K562 (cell line): ENCODE results near the gene ZSCAN22. TPM values are rescaled to one million over a fixed set of nuclear protein-coding genes. Genes with fewer than 3 reads are reported as not detected.

Experiments
- CBX8 ChIP-seq: fragments of 200-600 bp; sonication (generic); IDR thresholded peaks from 2 replicates; pipeline ENCODE4 v1.6.1; 2012; ENCODE audit warnings: borderline replicate concordance, mixed run types, low read depth, mild to moderate bottlenecking, moderate library complexity, mixed read lengths, low read length, control low read depth, inconsistent platforms; ENCODE audit not compliant: poor library complexity, severe bottlenecking; ENCODE audit errors: extremely low read depth
- CREM ChIP-seq: IDR thresholded peaks from 2 replicates; pipeline ENCODE4 v1.6.1; 2014; ENCODE audit warnings: antibody characterized with exemption, low read depth
- DIDO1 ChIP-seq: fragments of 450-650 bp; IDR thresholded peaks from 2 replicates; pipeline ENCODE4 v1.6.1; 2016; ENCODE audit warnings: low read depth, missing biosample characterization, missing genetic modification characterization
- GTF2A2 ChIP-seq: IDR thresholded peaks from 2 replicates; pipeline ENCODE4 v1.6.1; 2016; ENCODE audit warnings: mild to moderate bottlenecking, missing genetic modification characterization, missing compliant biosample characterization
- KAT7 ChIP-seq: sonication (generic); formaldehyde crosslinking; IDR thresholded peaks from 2 replicates; pipeline ENCODE4 v1.8.0; 2022; ENCODE audit warnings: missing genetic modification reagents, mild to moderate bottlenecking, borderline replicate concordance
- NCOA6 ChIP-seq: fragments of 450-650 bp; IDR thresholded peaks from 2 replicates; pipeline ENCODE4 v1.6.1; 2017; ENCODE audit warnings: mild to moderate bottlenecking
- NCOR1 ChIP-seq: fragments of 450-650 bp; IDR thresholded peaks from 2 replicates; pipeline ENCODE4 v1.6.1; 2016; ENCODE audit warnings: mild to moderate bottlenecking, moderate library complexity
- PRPF4 ChIP-seq: fragments of 200-400 bp; formaldehyde crosslinking; IDR thresholded peaks from one replicate; pipeline ENCODE4 v1.6.1; 2017; ENCODE audit warnings: low read length, low read depth, mild to moderate bottlenecking; ENCODE audit not compliant: insufficient read depth, poor library complexity, severe bottlenecking
- TAF7 ChIP-seq: fragments of 450-650 bp; IDR thresholded peaks from 2 replicates; pipeline ENCODE4 v1.6.1; 2016; ENCODE audit warnings: missing genetic modification characterization, missing compliant biosample characterization
- TBP ChIP-seq: optimal IDR thresholded peaks from 2 replicates; pipeline ENCODE3; 2011; ENCODE audit warnings: low read depth, low read length, improper control_type of control experiment
- TEAD1 ChIP-seq, 2 experiments: fragments of 450-650 bp in 1 of 2; sonication (generic) in 1 of 2; formaldehyde crosslinking; IDR thresholded peaks; 2 replicates each; pipeline versions ENCODE4 v1.4.0 to v1.8.0; 2020 to 2022; ENCODE audit warnings: mild to moderate bottlenecking in 2 of 2, missing genetic modification reagents in 1 of 2
- ZEB2 ChIP-seq: fragments of 450-650 bp; IDR thresholded peaks from 2 replicates; pipeline ENCODE4 v1.6.1; 2016
- ZNF431 ChIP-seq: sonication (generic); formaldehyde crosslinking; IDR thresholded peaks from 2 replicates; pipeline ENCODE4 v1.8.0; 2022; ENCODE audit warnings: mild to moderate bottlenecking, missing genetic modification reagents
- polyA plus RNA-seq, 8 experiments: library from polyadenylated mRNA; depleted of rRNA in 4 of 8; stranded (reverse) in 5 of 8; unstranded in 3 of 8; fragments of >200 nt; fragmentation: Nextera tagmentation in 2 of 8; fragmentation: Illumina TruSeq in 1 of 8; extraction: Ambion mirVana in 2 of 8; extraction: Trizol in 1 of 8; gene quantifications; 2 replicates each; pipeline versions ENCODE4 v1.2.1 to v1.2.3, GENCODE V29; 2011 to 2014; ENCODE audit warnings: inconsistent platforms in 1 of 8, missing spikeins in 1 of 8
- total RNA-seq, 7 experiments: library from RNA; depleted of rRNA in 6 of 7; stranded (reverse); fragments of >200 nt in 6 of 7; fragmentation: Illumina TruSeq in 2 of 7; extraction: Trizol in 2 of 7; gene quantifications; 2 replicates each; pipeline versions ENCODE4 v1.2.1 to v1.2.3, GENCODE V29; 2011 to 2021; ENCODE audit warnings: low replicate concordance in 1 of 7
- TF ChIP-seq, protein P1 (sequence below): fragments of 200-800 bp; sonication (Bioruptor generic); IDR thresholded peaks from 2 replicates; pipeline ENCODE4 v1.6.1; 2017; ENCODE audit warnings: missing genetic modification characterization, missing compliant biosample characterization
- TF ChIP-seq, protein P2 (sequence below): fragments of 250-450 bp; sonication (Bioruptor Pico); IDR thresholded peaks from 2 replicates; pipeline ENCODE4 v1.8.0; 2021; ENCODE audit warnings: moderate library complexity, mild to moderate bottlenecking, inconsistent platforms
- TF ChIP-seq, protein P3 (sequence below): sonication (generic); formaldehyde crosslinking; IDR thresholded peaks from 2 replicates; pipeline ENCODE4 v1.8.0; 2022; ENCODE audit warnings: mild to moderate bottlenecking, missing genetic modification reagents
- TF ChIP-seq, protein P4 (sequence below): fragments of 450-650 bp; IDR thresholded peaks from 2 replicates; pipeline ENCODE4 v1.6.1; 2016; ENCODE audit warnings: borderline replicate concordance
- TF ChIP-seq, protein P5 (sequence below): fragments of 450-650 bp; formaldehyde crosslinking; IDR thresholded peaks from 2 replicates; pipeline ENCODE4 v1.4.0; 2022; ENCODE audit warnings: mild to moderate bottlenecking, moderate library complexity

Gene ZSCAN22
- total and polyA plus RNA-seq, 9 of the 15 experiments (the other 6 are each of a cell fraction or from before 2014, with no cell fraction given) = 0.98 to 5.3 (median 3.0) TPM

DNA sequence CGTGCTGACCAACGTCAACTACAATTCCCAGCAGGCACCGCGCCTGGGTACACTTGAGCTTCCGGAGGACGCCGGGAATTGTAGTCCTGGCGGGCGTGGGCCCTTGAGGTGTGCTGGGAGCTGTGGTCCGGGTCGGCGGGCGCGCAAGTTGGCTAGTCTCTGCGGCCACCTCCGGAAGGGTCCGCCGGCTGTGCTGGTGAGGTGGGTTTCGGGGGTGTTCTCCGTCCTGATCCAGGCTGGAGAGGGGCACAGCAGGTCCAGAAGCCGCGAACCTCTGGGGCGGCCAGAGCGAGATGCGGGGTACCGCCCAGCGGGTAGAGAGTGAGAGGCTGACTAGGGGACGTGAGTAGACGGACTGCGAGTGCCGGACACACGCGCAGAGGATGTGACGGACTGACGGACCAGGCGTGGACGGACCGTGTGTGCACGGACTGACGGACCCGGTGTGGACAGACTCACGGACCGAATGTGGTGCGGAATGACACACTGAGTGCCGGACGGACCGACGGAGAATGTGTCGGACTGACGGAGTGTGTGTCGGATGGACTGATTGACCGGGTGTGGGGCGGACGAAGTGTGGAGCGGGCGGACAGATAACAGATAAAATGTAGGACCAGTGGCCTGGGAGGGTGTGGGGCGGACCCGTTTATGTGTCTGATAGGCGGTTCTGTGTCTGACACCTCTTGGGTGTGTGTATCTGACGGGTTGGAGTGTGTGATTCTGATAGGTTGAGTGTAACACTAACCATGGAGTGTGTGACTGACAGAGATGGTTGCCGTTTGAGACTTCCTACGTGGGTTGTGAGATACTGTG is at the start of gene ZSCAN22 (continued):
- TF ChIP-seq ZNF431 (peak; percentile 50; the same call in 1 of the 2 replicates), NCOA6 (no peak), GTF2A2 (no peak; the same call in 1 of the 2 replicates), PRPF4 (no peak), CREM (peak; percentile 99), CBX8 (no peak), KAT7 (CRISPR knock-in tag) (peak; percentile 72; the same call in 1 of the 2 replicates), TAF7 (peak; percentile 65), DIDO1 (peak; percentile 96), ZEB2 (peak; percentile 98), TBP (peak; percentile 86), TEAD1 (CRISPR knock-in tag; IDR thresholded peaks at IDR 0.05) (peak in 1 of 2 experiments; percentile 84; a peak in 1 of 4 replicates), NCOR1 (peak; percentile 49; the same call in 1 of the 2 replicates)
- TF ChIP-seq, protein P1, sequence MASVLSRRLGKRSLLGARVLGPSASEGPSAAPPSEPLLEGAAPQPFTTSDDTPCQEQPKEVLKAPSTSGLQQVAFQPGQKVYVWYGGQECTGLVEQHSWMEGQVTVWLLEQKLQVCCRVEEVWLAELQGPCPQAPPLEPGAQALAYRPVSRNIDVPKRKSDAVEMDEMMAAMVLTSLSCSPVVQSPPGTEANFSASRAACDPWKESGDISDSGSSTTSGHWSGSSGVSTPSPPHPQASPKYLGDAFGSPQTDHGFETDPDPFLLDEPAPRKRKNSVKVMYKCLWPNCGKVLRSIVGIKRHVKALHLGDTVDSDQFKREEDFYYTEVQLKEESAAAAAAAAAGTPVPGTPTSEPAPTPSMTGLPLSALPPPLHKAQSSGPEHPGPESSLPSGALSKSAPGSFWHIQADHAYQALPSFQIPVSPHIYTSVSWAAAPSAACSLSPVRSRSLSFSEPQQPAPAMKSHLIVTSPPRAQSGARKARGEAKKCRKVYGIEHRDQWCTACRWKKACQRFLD (CRISPR knock-in tag) = no peak; the same call in 1 of the 2 replicates
- TF ChIP-seq, protein P2, sequence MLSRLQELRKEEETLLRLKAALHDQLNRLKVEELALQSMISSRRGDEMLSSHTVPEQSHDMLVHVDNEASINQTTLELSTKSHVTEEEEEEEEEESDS = no peak
- TF ChIP-seq, protein P3, sequence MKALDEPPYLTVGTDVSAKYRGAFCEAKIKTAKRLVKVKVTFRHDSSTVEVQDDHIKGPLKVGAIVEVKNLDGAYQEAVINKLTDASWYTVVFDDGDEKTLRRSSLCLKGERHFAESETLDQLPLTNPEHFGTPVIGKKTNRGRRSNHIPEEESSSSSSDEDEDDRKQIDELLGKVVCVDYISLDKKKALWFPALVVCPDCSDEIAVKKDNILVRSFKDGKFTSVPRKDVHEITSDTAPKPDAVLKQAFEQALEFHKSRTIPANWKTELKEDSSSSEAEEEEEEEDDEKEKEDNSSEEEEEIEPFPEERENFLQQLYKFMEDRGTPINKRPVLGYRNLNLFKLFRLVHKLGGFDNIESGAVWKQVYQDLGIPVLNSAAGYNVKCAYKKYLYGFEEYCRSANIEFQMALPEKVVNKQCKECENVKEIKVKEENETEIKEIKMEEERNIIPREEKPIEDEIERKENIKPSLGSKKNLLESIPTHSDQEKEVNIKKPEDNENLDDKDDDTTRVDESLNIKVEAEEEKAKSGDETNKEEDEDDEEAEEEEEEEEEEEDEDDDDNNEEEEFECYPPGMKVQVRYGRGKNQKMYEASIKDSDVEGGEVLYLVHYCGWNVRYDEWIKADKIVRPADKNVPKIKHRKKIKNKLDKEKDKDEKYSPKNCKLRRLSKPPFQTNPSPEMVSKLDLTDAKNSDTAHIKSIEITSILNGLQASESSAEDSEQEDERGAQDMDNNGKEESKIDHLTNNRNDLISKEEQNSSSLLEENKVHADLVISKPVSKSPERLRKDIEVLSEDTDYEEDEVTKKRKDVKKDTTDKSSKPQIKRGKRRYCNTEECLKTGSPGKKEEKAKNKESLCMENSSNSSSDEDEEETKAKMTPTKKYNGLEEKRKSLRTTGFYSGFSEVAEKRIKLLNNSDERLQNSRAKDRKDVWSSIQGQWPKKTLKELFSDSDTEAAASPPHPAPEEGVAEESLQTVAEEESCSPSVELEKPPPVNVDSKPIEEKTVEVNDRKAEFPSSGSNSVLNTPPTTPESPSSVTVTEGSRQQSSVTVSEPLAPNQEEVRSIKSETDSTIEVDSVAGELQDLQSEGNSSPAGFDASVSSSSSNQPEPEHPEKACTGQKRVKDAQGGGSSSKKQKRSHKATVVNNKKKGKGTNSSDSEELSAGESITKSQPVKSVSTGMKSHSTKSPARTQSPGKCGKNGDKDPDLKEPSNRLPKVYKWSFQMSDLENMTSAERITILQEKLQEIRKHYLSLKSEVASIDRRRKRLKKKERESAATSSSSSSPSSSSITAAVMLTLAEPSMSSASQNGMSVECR = peak; percentile 97
- TF ChIP-seq, protein P4, sequence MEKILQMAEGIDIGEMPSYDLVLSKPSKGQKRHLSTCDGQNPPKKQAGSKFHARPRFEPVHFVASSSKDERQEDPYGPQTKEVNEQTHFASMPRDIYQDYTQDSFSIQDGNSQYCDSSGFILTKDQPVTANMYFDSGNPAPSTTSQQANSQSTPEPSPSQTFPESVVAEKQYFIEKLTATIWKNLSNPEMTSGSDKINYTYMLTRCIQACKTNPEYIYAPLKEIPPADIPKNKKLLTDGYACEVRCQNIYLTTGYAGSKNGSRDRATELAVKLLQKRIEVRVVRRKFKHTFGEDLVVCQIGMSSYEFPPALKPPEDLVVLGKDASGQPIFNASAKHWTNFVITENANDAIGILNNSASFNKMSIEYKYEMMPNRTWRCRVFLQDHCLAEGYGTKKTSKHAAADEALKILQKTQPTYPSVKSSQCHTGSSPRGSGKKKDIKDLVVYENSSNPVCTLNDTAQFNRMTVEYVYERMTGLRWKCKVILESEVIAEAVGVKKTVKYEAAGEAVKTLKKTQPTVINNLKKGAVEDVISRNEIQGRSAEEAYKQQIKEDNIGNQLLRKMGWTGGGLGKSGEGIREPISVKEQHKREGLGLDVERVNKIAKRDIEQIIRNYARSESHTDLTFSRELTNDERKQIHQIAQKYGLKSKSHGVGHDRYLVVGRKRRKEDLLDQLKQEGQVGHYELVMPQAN = peak; percentile 91
- TF ChIP-seq, protein P5, sequence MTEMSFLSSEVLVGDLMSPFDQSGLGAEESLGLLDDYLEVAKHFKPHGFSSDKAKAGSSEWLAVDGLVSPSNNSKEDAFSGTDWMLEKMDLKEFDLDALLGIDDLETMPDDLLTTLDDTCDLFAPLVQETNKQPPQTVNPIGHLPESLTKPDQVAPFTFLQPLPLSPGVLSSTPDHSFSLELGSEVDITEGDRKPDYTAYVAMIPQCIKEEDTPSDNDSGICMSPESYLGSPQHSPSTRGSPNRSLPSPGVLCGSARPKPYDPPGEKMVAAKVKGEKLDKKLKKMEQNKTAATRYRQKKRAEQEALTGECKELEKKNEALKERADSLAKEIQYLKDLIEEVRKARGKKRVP (CRISPR knock-in tag) = no peak
